T47D (cell line): ENCODE data around the gene SYT2.
"Not testable (repeated sequence)": the region's sequence is repeated elsewhere in the genome, so short reads cannot be mapped to it uniquely, and the experiment has no call there.

Experiments used
- DNase-seq, 2 experiments: peaks; one replicate each; pipeline versions ENCODE4 v3.0.0 to v3.0.0-alpha.2; 2011 to 2012; ENCODE audit warnings: low read depth in 1 of 2, low spot score in 1 of 2
- JUND ChIP-seq: IDR thresholded peaks from 2 replicates; pipeline ENCODE4 v1.6.1; 2012; ENCODE audit warnings: low read depth
- in situ Hi-C: cut with HindIII; loops from 2 replicates; pipeline ENCODE4 v1.10.0; 2016; ENCODE audit warnings: low sequenced_read_pairs, low pct_unique_long_range_greater_than_20kb

Gene SYT2

GRCh38 chr1:202639500-202639899 is 70.8 kb downstream of the SYT2 start:
- in situ Hi-C loops: no loop called here
- no peak for DNase-seq
- no peak for TF ChIP-seq JUND

GRCh38 chr1:202638701-202639305 is 71.5 kb downstream of the SYT2 start:
- DNase-seq, in situ Hi-C loops: not testable (repeated sequence)

- no peak for TF ChIP-seq JUND
- in situ Hi-C loops: no loop called here
- DNase-seq: no peak
These were observed 72.1 kb downstream of the SYT2 start for GRCh38 chr1:202638019-202638700.

GRCh38 chr1:202637321-202638018 is 72.8 kb downstream of the SYT2 start:
- DNase-seq, in situ Hi-C loops: not testable (repeated sequence)

DNA sequence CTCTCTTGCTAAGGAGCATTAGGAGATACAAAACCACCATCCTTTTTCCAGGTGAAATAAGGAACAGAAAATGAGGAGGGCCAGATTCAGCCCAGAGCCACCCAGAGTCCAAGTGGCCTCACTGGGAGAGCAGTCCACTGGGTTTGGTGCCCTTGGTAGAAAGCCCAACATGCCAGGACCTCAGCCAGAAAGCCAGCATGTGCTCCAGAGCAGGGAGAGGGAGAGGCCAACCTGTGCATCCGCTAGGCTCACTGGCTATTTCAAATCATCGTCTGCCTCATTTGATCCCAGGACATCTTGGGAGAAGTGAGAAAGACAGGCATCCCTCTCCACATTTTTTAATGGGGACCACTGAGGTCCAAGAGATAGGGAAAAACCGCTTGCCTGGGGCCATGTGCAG is 74.1 kb downstream of the SYT2 start:
- DNase-seq, in situ Hi-C loops: not testable (repeated sequence)

GRCh38 chr1:202632241-202632640 is 78.0 kb downstream of the SYT2 start:
- in situ Hi-C loops: no loop called here
- TF ChIP-seq JUND: no peak
- no peak for DNase-seq

GRCh38 chr1:202631076-202631923 is 79.0 kb downstream of the SYT2 start:
- no peak for TF ChIP-seq JUND
- in situ Hi-C loops: no loop called here
- DNase-seq: no peak

DNA sequence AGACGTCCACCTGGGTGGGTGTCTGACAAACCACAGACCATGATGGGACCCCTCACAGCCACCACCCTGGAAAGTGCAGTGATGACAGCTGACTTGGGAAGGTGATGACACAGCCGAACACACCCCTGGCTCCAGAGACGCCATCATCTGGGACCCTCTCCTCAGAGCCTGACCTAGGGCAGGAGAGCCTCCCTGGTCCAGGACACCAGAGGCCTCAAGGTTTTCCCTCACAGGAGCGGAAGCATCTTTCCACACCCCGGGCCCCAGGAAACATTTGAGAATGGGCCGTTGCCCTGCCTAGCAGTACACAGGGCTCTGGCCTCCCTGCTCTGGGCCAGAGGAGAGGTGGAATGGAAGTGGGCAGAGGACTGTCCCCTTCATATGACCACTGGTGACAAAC is 79.7 kb downstream of the SYT2 start:
- in situ Hi-C loops: no loop called here
- TF ChIP-seq JUND: no peak
- no peak for DNase-seq

DNA sequence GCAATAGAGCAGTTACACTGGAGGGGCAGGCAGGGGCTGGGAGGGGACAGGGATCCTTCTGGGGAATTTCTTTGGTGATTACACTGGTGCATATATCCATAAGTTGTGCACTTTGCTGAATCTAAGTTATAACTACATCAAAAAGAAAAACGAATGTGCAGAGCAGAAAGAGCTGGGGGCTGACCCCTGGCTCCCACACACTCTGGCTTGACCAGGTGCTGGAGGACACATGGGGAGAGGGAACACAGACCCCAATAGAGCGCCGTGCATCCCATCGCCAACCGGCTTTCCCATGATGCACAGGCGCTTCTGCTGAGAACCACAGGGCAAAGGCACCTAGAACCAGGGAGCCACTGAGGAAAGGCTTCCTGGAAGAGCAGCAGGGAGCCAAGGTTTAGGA is 80.2 kb downstream of the SYT2 start:
- DNase-seq, in situ Hi-C loops: not testable (repeated sequence)

- in situ Hi-C loops: not testable (repeated sequence)
These were observed 80.9 kb downstream of the SYT2 start for GRCh38 chr1:202629257-202629811.

GRCh38 chr1:202628646-202629215 is 81.5 kb downstream of the SYT2 start:
- no peak for DNase-seq
- TF ChIP-seq JUND: no peak
- in situ Hi-C loops: no loop called here

More at GRCh38 chr1:202629257-202629811, 80.9 kb downstream of the SYT2 start:
- DNase-seq: not testable (repeated sequence)

- in situ Hi-C loops: no loop called here
- TF ChIP-seq JUND: no peak
- no peak for DNase-seq
These were observed 82.3 kb downstream of the SYT2 start for GRCh38 chr1:202627841-202628565.

DNA sequence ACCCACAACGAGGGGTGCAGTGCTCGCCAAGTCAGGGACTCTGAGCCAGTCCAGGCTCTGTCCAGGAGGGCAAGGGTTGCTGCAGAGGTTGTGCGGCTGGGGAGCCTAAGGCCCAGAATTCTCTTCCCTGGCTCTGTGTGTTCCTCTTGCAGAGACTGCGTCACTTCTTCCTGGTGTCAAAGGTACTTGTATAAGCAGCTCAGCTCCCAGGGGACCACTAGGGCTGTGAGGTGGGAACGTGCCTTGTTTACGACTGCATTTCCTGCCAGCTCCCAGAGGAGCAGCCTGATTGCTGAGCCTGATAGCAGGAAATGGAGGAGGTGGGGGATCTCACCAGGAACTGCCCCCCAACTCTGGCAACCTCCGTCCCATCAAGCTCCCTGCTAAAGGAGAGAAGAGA is 83.2 kb downstream of the SYT2 start:
- DNase-seq, in situ Hi-C loops: not testable (repeated sequence)
